Neural cell (in vitro differentiated cells): ENCODE data around the gene CLCN5. TPM values are rescaled to one million over a fixed set of nuclear protein-coding genes. Genes with fewer than 3 reads are reported as not detected.

Experiments
- H2AFZ ChIP-seq: fragments of 200-600, 300-800 bp; sonication (generic), shearing (Covaris generic); 2 replicates; pipeline ENCODE4 v1.6.0; 2014; ENCODE audit warnings: low read depth, mild to moderate bottlenecking, antibody characterized with exemption, low read length, moderate library complexity
- H3F3A ChIP-seq: fragments of 200-600 bp; shearing (Covaris generic); 2 replicates; pipeline ENCODE4 v1.6.1; 2016; ENCODE audit warnings: mild to moderate bottlenecking, moderate library complexity, mixed read lengths, antibody characterized with exemption, low read length; ENCODE audit not compliant: insufficient read depth, poor library complexity, severe bottlenecking
- H3K27ac ChIP-seq: fragments of 200-600, 300-800 bp; sonication (generic), shearing (Covaris generic); 2 replicates; pipeline ENCODE4 v1.5.1; 2014; ENCODE audit warnings: mild to moderate bottlenecking, low read length, moderate library complexity
- H3K27me3 ChIP-seq: fragments of 300-800, 200-600 bp; sonication (generic), shearing (Covaris generic); 2 replicates; pipeline ENCODE4 v1.6.0; 2014; ENCODE audit warnings: mild to moderate bottlenecking, low read depth, low read length, moderate library complexity; ENCODE audit not compliant: insufficient read depth
- H3K36me3 ChIP-seq: fragments of 300-800, 200-600 bp; sonication (generic), shearing (Covaris generic); 2 replicates; pipeline ENCODE4 v1.5.1; 2014; ENCODE audit warnings: mild to moderate bottlenecking, antibody characterized with exemption, low read length, moderate library complexity; ENCODE audit not compliant: insufficient read depth
- H3K4me2 ChIP-seq: fragments of 300-800, 200-600 bp; sonication (generic), shearing (Covaris generic); 2 replicates; pipeline ENCODE4 v1.6.0; 2014; ENCODE audit warnings: mild to moderate bottlenecking, low read length
- H3K4me3 ChIP-seq: fragments of 300-800, 200-600 bp; sonication (generic), shearing (Covaris generic); 2 replicates; pipeline ENCODE4 v1.5.1; 2014; ENCODE audit warnings: mild to moderate bottlenecking, low read length, moderate library complexity
- H3K79me2 ChIP-seq: fragments of 200-600 bp; shearing (Covaris generic); replicated peaks from 2 replicates; pipeline ENCODE4 v1.6.0; 2014; ENCODE audit warnings: mild to moderate bottlenecking, low read length, moderate library complexity; ENCODE audit not compliant: insufficient read depth
- H3K9ac ChIP-seq: fragments of 300-800, 200-600 bp; sonication (generic), shearing (Covaris generic); 2 replicates; pipeline ENCODE4 v1.6.1; 2016; ENCODE audit warnings: mild to moderate bottlenecking, low read length, mixed read lengths
- H3K9me2 ChIP-seq: fragments of 200-600 bp; shearing (Covaris generic); 2 replicates; pipeline ENCODE4 v1.6.1; 2016; ENCODE audit warnings: mild to moderate bottlenecking, low read length, mixed read lengths; ENCODE audit not compliant: insufficient read depth
- H3K9me3 ChIP-seq: fragments of 200-600, 300-800 bp; sonication (generic), shearing (Covaris generic); 2 replicates; pipeline ENCODE4 v1.6.1; 2016; ENCODE audit warnings: mild to moderate bottlenecking, mixed run types, low read length, moderate library complexity, mixed read lengths
- H4K20me1 ChIP-seq: fragments of 200-600 bp; shearing (Covaris generic); 2 replicates; pipeline ENCODE4 v1.6.1; 2016; ENCODE audit warnings: mild to moderate bottlenecking, mixed run types; ENCODE audit not compliant: insufficient read depth
- MXI1 ChIP-seq: fragments of 450-650 bp; conservative IDR thresholded peaks from 2 replicates; pipeline ENCODE4 v1.6.1; 2014; ENCODE audit warnings: antibody characterized with exemption, mild to moderate bottlenecking; ENCODE audit not compliant: poor library complexity, severe bottlenecking
- POLR2AphosphoS5 ChIP-seq: IDR thresholded peaks from 2 replicates; pipeline ENCODE4 v1.6.1; 2012
- RAD21 ChIP-seq: fragments of 450-650 bp; conservative IDR thresholded peaks from 2 replicates; pipeline ENCODE4 v1.6.1; 2014; ENCODE audit warnings: antibody characterized with exemption, mild to moderate bottlenecking, moderate library complexity
- SMC3 ChIP-seq: fragments of 450-650 bp; conservative IDR thresholded peaks from 2 replicates; pipeline ENCODE4 v1.6.1; 2014; ENCODE audit warnings: antibody characterized with exemption, mild to moderate bottlenecking, moderate library complexity; ENCODE audit not compliant: poor library complexity
- TAF1 ChIP-seq: IDR thresholded peaks from 2 replicates; pipeline ENCODE4 v1.6.1; 2012; ENCODE audit warnings: low read depth
- polyA plus RNA-seq: library from polyadenylated mRNA; depleted of rRNA; stranded (reverse); fragments of >200 nt; gene quantifications from 2 replicates; pipeline ENCODE4 v1.2.3, GENCODE V29; 2014
- small RNA-seq, 3 experiments: library from RNA; depleted of rRNA; stranded (forward); fragments of <200 nt; gene quantifications; one replicate each; pipeline ENCODE3, GENCODE V24; 2012

Gene CLCN5
- polyA plus RNA-seq, 1 donor from 2014 or later: 13.1 TPM

- TF ChIP-seq TAF1: no peak
- no peak for TF ChIP-seq RAD21
- H3K79me2 ChIP-seq: no peaks in the 10 kb centered on the region
- no peaks in the 10 kb centered on the region for H3F3A ChIP-seq
- H3K27me3 ChIP-seq: no peaks in the 10 kb centered on the region
- H3K9ac ChIP-seq: no peak overlapping the region
- no peak overlapping the region for H3K4me3 ChIP-seq
- H3K36me3 ChIP-seq: no peaks in the 10 kb centered on the region
- H3K9me2 ChIP-seq: no peaks in the 10 kb centered on the region
- H3K9me3 ChIP-seq: no peaks in the 10 kb centered on the region
- H4K20me1 ChIP-seq: no peaks in the 10 kb centered on the region
- no peak overlapping the region for H3K27ac ChIP-seq
- H2AFZ ChIP-seq: no peak overlapping the region
- no peak overlapping the region for H3K4me2 ChIP-seq
These were observed 203.1 kb downstream of the CLCN5 start for GRCh38 chrX:50125480-50125879.

DNA sequence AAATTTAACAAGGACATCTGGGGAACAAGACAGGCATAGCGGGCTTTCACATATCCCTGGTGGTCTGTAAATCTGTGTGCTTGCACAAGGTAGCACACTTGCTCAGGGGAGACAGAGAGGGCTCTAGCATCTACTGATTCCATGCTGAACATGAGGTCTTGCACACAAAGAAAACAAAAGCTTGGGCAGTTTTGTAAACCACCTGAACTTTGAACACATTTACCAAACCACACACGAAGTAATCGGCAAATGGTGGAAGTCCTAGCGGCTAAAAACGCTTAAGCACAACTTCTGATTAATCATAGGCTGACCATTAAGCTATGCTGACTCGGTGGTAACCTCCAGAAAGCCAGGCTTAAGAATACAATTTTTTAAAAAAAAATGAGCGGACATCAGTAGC is 225.6 kb downstream of the CLCN5 start:
- no peak for TF ChIP-seq POLR2AphosphoS5
- no peak for TF ChIP-seq MXI1
- no peak for TF ChIP-seq TAF1
- TF ChIP-seq SMC3: no peak
- Histone ChIP-seq H4K20me1 (no peaks in the 10 kb centered on the region), H3F3A (no peaks in the 10 kb centered on the region), H3K9me3 (no peaks in the 10 kb centered on the region), H3K4me2 (no peak overlapping the region), H3K79me2 (no peaks in the 10 kb centered on the region), H3K4me3 (no peak overlapping the region), H3K9me2 (no peaks in the 10 kb centered on the region), H3K9ac (no peak overlapping the region), H3K36me3 (no peaks in the 10 kb centered on the region), H3K27ac (no peak overlapping the region), H2AFZ (no peak overlapping the region), H3K27me3 (no peaks in the 10 kb centered on the region)

Small RNA genes within 50 kb of the gene (small RNA-seq; reads per million reads assigned to genes)
- gene MIR188 (2.8 to 5.1 (median 4.7) reads per million in 3 experiments), gene MIR362 (57.6 to 74.2 (median 62.7) reads per million in 3 experiments), gene MIR500A (20.6 to 32.3 (median 21.4) reads per million in 3 experiments), gene MIR500B (0 reads per million in 3 experiments), gene MIR501 (15.1 to 21.2 (median 17.5) reads per million in 3 experiments), gene MIR502 (42.8 to 78.3 (median 65.2) reads per million in 3 experiments), gene MIR532 (364 to 927 (median 716) reads per million in 3 experiments), gene MIR660 (638 to 811 (median 680) reads per million in 3 experiments), gene RNU6-421P (0 reads per million in 3 experiments)

Other genes with a start within 250 kb of the CLCN5 start
- gene PAGE1, start 226.6 kb upstream of the CLCN5 start, polyA plus RNA-seq: not detected in 2 replicates
- not detected in 2 replicates for gene PAGE4, start 93.3 kb upstream of the CLCN5 start, polyA plus RNA-seq
- 8.0 and 10.3 TPM in 2 replicates for gene USP27X, start 43.1 kb upstream of the CLCN5 start, polyA plus RNA-seq